ENCODE measurements around the gene SEMA4B.

Gene SEMA4B

DNA sequence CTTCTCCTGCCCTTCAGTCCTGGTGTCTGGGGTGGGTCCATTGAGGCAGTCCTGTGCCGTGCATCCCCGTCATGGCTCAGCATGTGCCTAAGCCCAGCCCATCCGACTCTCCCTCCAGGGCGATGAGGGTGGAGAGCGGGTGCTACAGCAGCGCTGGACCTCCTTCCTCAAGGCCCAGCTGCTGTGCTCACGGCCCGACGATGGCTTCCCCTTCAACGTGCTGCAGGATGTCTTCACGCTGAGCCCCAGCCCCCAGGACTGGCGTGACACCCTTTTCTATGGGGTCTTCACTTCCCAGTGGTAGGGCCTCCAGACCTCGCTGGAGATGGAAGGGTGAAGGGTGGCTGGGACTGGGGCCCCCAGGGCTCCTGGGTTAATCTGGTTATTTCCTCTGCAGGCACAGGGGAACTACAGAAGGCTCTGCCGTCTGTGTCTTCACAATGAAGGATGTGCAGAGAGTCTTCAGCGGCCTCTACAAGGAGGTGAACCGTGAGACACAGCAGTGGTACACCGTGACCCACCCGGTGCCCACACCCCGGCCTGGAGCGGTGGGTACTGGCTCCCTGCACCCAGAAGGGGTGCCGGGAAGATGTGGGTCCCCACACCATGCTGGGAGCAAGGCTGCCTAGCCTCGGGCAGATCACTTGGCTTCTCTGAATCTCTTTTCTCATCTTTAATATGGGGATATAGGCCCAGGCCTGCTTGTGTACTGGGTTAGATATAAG lies 22.5 kb downstream of the SEMA4B start:
- Histone ChIP-seq H3K4me1 (ENCODE audit: control insufficient read depth in 2 of 2, insufficient read depth in 2 of 2, low read length in 2 of 2) (peaks cover 0 to 7% of the 10 kb centered on the region in 2 donors), H3K27me3 (ENCODE audit: control insufficient read depth in 2 of 2, insufficient read depth in 2 of 2, low read length in 2 of 2) (no peaks in the 10 kb centered on the region), H3K4me3 (ENCODE audit: low read length in 2 of 2) (no peak overlapping the region), H3K9ac (ENCODE audit: low read depth in 1 of 2, low read length in 2 of 2) (no peak overlapping the region), H3K36me3 (ENCODE audit: control insufficient read depth in 2 of 2, insufficient read depth in 2 of 2, low read length in 2 of 2) (peaks cover 56 to 60% of the 10 kb centered on the region in 2 donors), H3K27ac (ENCODE audit: low read depth in 2 of 2, low read length in 2 of 2) (no peak overlapping the region), H3K9me3 (ENCODE audit: control insufficient read depth in 2 of 2, low read length in 2 of 2) (no peaks in the 10 kb centered on the region)

- no peak overlapping the region for H3K4me3 ChIP-seq (ENCODE audit: low read length in 2 of 2)
- no peaks in the 10 kb centered on the region for H3K9me3 ChIP-seq (ENCODE audit: control insufficient read depth in 2 of 2, low read length in 2 of 2)
- H3K9ac ChIP-seq (ENCODE audit: low read depth in 1 of 2, low read length in 2 of 2) = no peak overlapping the region
- peaks cover 6 to 14% of the 10 kb centered on the region in 2 donors for H3K4me1 ChIP-seq (ENCODE audit: control insufficient read depth in 2 of 2, insufficient read depth in 2 of 2, low read length in 2 of 2)
- peaks cover 60 to 67% of the 10 kb centered on the region in 2 donors for H3K36me3 ChIP-seq (ENCODE audit: control insufficient read depth in 2 of 2, insufficient read depth in 2 of 2, low read length in 2 of 2)
- H3K27me3 ChIP-seq (ENCODE audit: control insufficient read depth in 2 of 2, insufficient read depth in 2 of 2, low read length in 2 of 2) = no peaks in the 10 kb centered on the region
- H3K27ac ChIP-seq (ENCODE audit: low read depth in 2 of 2, low read length in 2 of 2) = no peak overlapping the region
Measured at GRCh38 chr15:90225047-90225446, 23.9 kb downstream of the SEMA4B start.

DNA sequence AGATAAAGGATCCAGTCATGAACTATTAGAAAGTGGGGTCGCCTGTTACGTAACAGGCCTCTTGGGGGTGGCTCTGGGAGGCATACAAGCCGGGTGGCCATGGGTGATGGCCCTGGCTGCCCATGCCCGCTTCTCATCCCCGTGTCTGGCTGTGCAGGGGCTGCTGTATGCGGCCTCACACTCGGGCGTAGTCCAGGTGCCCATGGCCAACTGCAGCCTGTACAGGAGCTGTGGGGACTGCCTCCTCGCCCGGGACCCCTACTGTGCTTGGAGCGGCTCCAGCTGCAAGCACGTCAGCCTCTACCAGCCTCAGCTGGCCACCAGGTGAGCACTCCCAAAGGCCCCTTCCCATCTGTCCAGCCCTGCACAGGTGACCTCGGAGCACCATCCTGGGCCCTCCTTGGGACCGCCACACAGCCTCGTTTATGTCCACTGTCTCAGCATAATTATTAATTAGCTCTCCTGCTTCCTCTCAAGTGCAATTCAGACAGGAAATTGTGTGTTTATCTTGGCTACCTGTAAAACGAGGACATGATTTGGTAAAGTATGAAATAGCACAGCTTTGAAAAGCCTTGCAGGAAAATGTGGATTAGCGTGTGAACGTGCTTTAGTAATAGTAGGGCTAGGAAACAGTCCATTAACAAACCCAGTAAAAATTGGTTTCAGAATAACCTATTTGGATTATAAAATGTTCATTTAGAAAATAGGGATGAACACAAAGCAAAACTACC lies 24.5 kb downstream of the SEMA4B start:
- Histone ChIP-seq H3K4me1 (ENCODE audit: control insufficient read depth in 2 of 2, insufficient read depth in 2 of 2, low read length in 2 of 2) (peaks cover 11 to 19% of the 10 kb centered on the region in 2 donors), H3K36me3 (ENCODE audit: control insufficient read depth in 2 of 2, insufficient read depth in 2 of 2, low read length in 2 of 2) (peaks cover 64 to 70% of the 10 kb centered on the region in 2 donors), H3K27ac (ENCODE audit: low read depth in 2 of 2, low read length in 2 of 2) (no peak overlapping the region), H3K27me3 (ENCODE audit: control insufficient read depth in 2 of 2, insufficient read depth in 2 of 2, low read length in 2 of 2) (no peaks in the 10 kb centered on the region), H3K4me3 (ENCODE audit: low read length in 2 of 2) (no peak overlapping the region), H3K9ac (ENCODE audit: low read depth in 1 of 2, low read length in 2 of 2) (no peak overlapping the region), H3K9me3 (ENCODE audit: control insufficient read depth in 2 of 2, low read length in 2 of 2) (no peaks in the 10 kb centered on the region)

DNA sequence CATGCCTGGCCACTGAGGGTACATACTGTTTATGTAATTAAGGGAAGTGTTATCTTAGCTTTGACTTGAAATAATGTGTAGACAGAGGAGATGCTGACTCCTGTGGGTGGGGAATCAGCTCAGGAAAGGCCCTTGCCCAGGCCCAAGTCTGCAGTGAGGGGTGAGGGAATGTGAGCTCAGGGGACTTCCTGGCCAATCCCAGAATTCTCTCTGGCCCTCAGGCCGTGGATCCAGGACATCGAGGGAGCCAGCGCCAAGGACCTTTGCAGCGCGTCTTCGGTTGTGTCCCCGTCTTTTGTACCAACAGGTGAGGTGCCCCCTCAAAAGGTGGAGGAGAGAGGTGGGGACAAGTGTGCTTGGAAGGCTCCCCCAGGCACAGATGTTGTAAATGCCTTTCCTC lies 26.2 kb downstream of the SEMA4B start:
- H3K27ac ChIP-seq (ENCODE audit: low read depth in 2 of 2, low read length in 2 of 2) = no peak overlapping the region
- H3K9ac ChIP-seq (ENCODE audit: low read depth in 1 of 2, low read length in 2 of 2) = no peak overlapping the region
- peaks cover 28 to 30% of the 10 kb centered on the region in 2 donors for H3K4me1 ChIP-seq (ENCODE audit: control insufficient read depth in 2 of 2, insufficient read depth in 2 of 2, low read length in 2 of 2)
- H3K27me3 ChIP-seq (ENCODE audit: control insufficient read depth in 2 of 2, insufficient read depth in 2 of 2, low read length in 2 of 2) = no peaks in the 10 kb centered on the region
- no peak overlapping the region for H3K4me3 ChIP-seq (ENCODE audit: low read length in 2 of 2)
- peaks cover 72 to 80% of the 10 kb centered on the region in 2 donors for H3K36me3 ChIP-seq (ENCODE audit: control insufficient read depth in 2 of 2, insufficient read depth in 2 of 2, low read length in 2 of 2)
- no peaks in the 10 kb centered on the region for H3K9me3 ChIP-seq (ENCODE audit: control insufficient read depth in 2 of 2, low read length in 2 of 2)

GRCh38 chr15:90227816-90228772 lies 27.0 kb downstream of the SEMA4B start:
- Histone ChIP-seq H3K27me3 (ENCODE audit: control insufficient read depth in 2 of 2, insufficient read depth in 2 of 2, low read length in 2 of 2) (no peaks in the 10 kb centered on the region), H3K4me1 (ENCODE audit: control insufficient read depth in 2 of 2, insufficient read depth in 2 of 2, low read length in 2 of 2) (peaks cover 35 to 36% of the 10 kb centered on the region in 2 donors), H3K36me3 (ENCODE audit: control insufficient read depth in 2 of 2, insufficient read depth in 2 of 2, low read length in 2 of 2) (peaks cover 65 to 78% of the 10 kb centered on the region in 2 donors), H3K27ac (ENCODE audit: low read depth in 2 of 2, low read length in 2 of 2) (peak overlapping the region in 1 of 2 donors; percentile 56), H3K4me3 (ENCODE audit: low read length in 2 of 2) (no peak overlapping the region), H3K9me3 (ENCODE audit: control insufficient read depth in 2 of 2, low read length in 2 of 2) (no peaks in the 10 kb centered on the region), H3K9ac (ENCODE audit: low read depth in 1 of 2, low read length in 2 of 2) (peak overlapping the region in 1 of 2 donors; percentile 4)

DNA sequence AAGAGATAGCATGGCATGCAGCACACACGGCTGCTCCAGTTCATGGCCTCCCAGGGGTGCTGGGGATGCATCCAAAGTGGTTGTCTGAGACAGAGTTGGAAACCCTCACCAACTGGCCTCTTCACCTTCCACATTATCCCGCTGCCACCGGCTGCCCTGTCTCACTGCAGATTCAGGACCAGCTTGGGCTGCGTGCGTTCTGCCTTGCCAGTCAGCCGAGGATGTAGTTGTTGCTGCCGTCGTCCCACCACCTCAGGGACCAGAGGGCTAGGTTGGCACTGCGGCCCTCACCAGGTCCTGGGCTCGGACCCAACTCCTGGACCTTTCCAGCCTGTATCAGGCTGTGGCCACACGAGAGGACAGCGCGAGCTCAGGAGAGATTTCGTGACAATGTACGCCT lies 27.8 kb downstream of the SEMA4B start:
- Histone ChIP-seq H3K9ac (ENCODE audit: low read depth in 1 of 2, low read length in 2 of 2) (peak overlapping the region in 1 of 2 donors; percentile 4), H3K9me3 (ENCODE audit: control insufficient read depth in 2 of 2, low read length in 2 of 2) (no peaks in the 10 kb centered on the region), H3K27ac (ENCODE audit: low read depth in 2 of 2, low read length in 2 of 2) (peak overlapping the region; percentile 11 to 56), H3K36me3 (ENCODE audit: control insufficient read depth in 2 of 2, insufficient read depth in 2 of 2, low read length in 2 of 2) (peaks cover 56 to 69% of the 10 kb centered on the region in 2 donors), H3K27me3 (ENCODE audit: control insufficient read depth in 2 of 2, insufficient read depth in 2 of 2, low read length in 2 of 2) (no peaks in the 10 kb centered on the region), H3K4me1 (ENCODE audit: control insufficient read depth in 2 of 2, insufficient read depth in 2 of 2, low read length in 2 of 2) (peaks cover 36 to 38% of the 10 kb centered on the region in 2 donors), H3K4me3 (ENCODE audit: low read length in 2 of 2) (no peak overlapping the region)

GRCh38 chr15:90230071-90230494 lies 29.0 kb downstream of the SEMA4B start:
- peak overlapping the region; percentile 44 to 98 for H3K9ac ChIP-seq (ENCODE audit: low read depth in 1 of 2, low read length in 2 of 2)
- H3K36me3 ChIP-seq (ENCODE audit: control insufficient read depth in 2 of 2, insufficient read depth in 2 of 2, low read length in 2 of 2) = peaks cover 45 to 59% of the 10 kb centered on the region in 2 donors
- no peaks in the 10 kb centered on the region for H3K9me3 ChIP-seq (ENCODE audit: control insufficient read depth in 2 of 2, low read length in 2 of 2)
- H3K4me1 ChIP-seq (ENCODE audit: control insufficient read depth in 2 of 2, insufficient read depth in 2 of 2, low read length in 2 of 2) = peaks cover 42 to 48% of the 10 kb centered on the region in 2 donors
- peak overlapping the region; percentile 99 for H3K27ac ChIP-seq (ENCODE audit: low read depth in 2 of 2, low read length in 2 of 2)
- H3K27me3 ChIP-seq (ENCODE audit: control insufficient read depth in 2 of 2, insufficient read depth in 2 of 2, low read length in 2 of 2) = no peaks in the 10 kb centered on the region
- no peak overlapping the region for H3K4me3 ChIP-seq (ENCODE audit: low read length in 2 of 2)

GRCh38 chr15:90230610-90231009 lies 29.5 kb downstream of the SEMA4B start:
- Histone ChIP-seq H3K9me3 (ENCODE audit: control insufficient read depth in 2 of 2, low read length in 2 of 2) (no peaks in the 10 kb centered on the region), H3K36me3 (ENCODE audit: control insufficient read depth in 2 of 2, insufficient read depth in 2 of 2, low read length in 2 of 2) (peaks cover 40 to 54% of the 10 kb centered on the region in 2 donors), H3K9ac (ENCODE audit: low read depth in 1 of 2, low read length in 2 of 2) (peak overlapping the region; percentile 44 to 98), H3K27ac (ENCODE audit: low read depth in 2 of 2, low read length in 2 of 2) (peak overlapping the region; percentile 99), H3K27me3 (ENCODE audit: control insufficient read depth in 2 of 2, insufficient read depth in 2 of 2, low read length in 2 of 2) (no peaks in the 10 kb centered on the region), H3K4me3 (ENCODE audit: low read length in 2 of 2) (peak overlapping the region; percentile 24 to 45), H3K4me1 (ENCODE audit: control insufficient read depth in 2 of 2, insufficient read depth in 2 of 2, low read length in 2 of 2) (peaks cover 42 to 48% of the 10 kb centered on the region in 2 donors)

- peaks cover 42 to 48% of the 10 kb centered on the region in 2 donors for H3K4me1 ChIP-seq (ENCODE audit: control insufficient read depth in 2 of 2, insufficient read depth in 2 of 2, low read length in 2 of 2)
- no peaks in the 10 kb centered on the region for H3K27me3 ChIP-seq (ENCODE audit: control insufficient read depth in 2 of 2, insufficient read depth in 2 of 2, low read length in 2 of 2)
- peak overlapping the region; percentile 86 to 92 for H3K4me3 ChIP-seq (ENCODE audit: low read length in 2 of 2)
- H3K27ac ChIP-seq (ENCODE audit: low read depth in 2 of 2, low read length in 2 of 2) = peak overlapping the region; percentile 99
- no peaks in the 10 kb centered on the region for H3K9me3 ChIP-seq (ENCODE audit: control insufficient read depth in 2 of 2, low read length in 2 of 2)
- H3K36me3 ChIP-seq (ENCODE audit: control insufficient read depth in 2 of 2, insufficient read depth in 2 of 2, low read length in 2 of 2) = peaks cover 35 to 48% of the 10 kb centered on the region in 2 donors
- peak overlapping the region; percentile 34 to 98 for H3K9ac ChIP-seq (ENCODE audit: low read depth in 1 of 2, low read length in 2 of 2)
Measured at GRCh38 chr15:90231028-90232017, 30.2 kb downstream of the SEMA4B start.
